ENCODE results near the gene ATP13A1. TPM values are rescaled to one million over a fixed set of nuclear protein-coding genes. Genes with fewer than 3 reads are reported as not detected.
A peak's percentile ranks its signal among the peaks of the same experiment; 100 is the strongest.

Gene ATP13A1
- total RNA-seq, 2 donors from 2014 or later = 46.0 to 77.4 TPM

DNA sequence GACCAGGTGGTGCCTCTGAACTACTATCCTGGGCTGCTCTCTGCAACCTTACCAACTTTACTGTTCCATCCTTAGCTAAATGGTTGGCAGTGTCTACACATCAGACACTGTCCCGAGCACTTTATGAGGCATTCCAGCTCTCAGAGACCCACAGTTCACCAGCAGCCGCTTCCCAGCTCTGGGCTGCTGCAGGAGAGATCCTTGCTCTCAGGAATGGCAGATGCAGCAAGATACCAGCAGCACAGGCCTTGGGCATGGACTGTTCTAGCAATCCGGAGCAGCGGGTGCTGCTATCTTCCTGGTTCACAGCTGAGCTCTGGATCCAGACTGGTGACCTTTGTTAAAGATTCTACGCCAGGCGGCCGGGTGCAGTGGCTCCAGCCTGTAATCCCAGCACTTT, 32.1 kb downstream of the ATP13A1 start:
- Histone ChIP-seq H3K9ac (ENCODE audit: low read depth in 2 of 2, low read length in 2 of 2) (no peak overlapping the region), H3K9me3 (no peaks in the 10 kb centered on the region), H3K4me1 (no peaks in the 10 kb centered on the region), H3K36me3 (no peaks in the 10 kb centered on the region), H3K27me3 (no peaks in the 10 kb centered on the region), H3K4me3 (no peak overlapping the region), H3K27ac (no peak overlapping the region)
- intact Hi-C loops (cut with DNase I) = no loop called here
- DNase-seq = no peak
- no peak for TF ChIP-seq CTCF (IDR thresholded peaks at IDR 0.05)

DNA sequence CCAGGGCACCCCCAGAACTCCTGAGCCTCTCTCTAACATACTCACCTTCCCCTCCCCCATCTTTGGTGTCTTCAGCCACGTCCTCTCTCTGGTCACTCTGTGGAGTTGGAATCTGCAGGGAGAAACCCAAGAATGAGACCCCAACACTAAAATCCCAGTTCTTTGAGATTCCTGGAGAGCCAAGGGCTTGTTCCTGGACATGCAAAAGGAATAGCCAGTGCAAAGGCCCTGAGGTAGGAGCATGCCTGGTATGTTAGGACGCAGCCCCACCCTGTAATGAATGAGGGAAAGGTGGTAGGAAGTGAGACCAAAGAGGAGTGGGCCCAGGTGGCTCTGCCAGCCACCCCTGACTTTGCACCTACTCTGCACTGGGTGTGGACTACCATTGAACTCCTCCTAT, 33.0 kb downstream of the ATP13A1 start:
- no peak for TF ChIP-seq CTCF (IDR thresholded peaks at IDR 0.05)
- intact Hi-C loops (cut with DNase I) = no loop called here
- Histone ChIP-seq H3K4me3 (no peak overlapping the region), H3K27ac (no peak overlapping the region), H3K9ac (ENCODE audit: low read depth in 2 of 2, low read length in 2 of 2) (no peak overlapping the region), H3K4me1 (no peaks in the 10 kb centered on the region), H3K9me3 (no peaks in the 10 kb centered on the region), H3K36me3 (no peaks in the 10 kb centered on the region), H3K27me3 (no peaks in the 10 kb centered on the region)
- no peak for DNase-seq

DNA sequence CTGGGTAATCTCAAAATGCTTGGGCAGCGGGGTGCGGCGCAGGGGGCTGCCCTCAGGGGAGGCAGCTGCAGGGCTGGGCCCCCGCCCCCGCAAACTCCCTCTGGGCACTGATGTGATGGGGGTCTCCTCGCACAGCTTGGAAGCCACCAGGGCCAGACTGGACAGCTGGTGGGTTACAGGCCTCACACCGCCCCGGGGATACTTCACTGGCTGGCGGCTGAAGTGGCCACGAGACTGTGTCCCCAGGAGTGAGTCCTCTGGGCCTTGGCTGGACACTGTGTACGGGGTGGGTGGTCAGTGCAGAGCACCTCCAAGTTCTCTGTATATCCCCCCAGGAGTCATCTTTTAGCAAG, 33.4 kb downstream of the ATP13A1 start:
- Histone ChIP-seq H3K4me1 (no peaks in the 10 kb centered on the region), H3K9me3 (no peaks in the 10 kb centered on the region), H3K36me3 (no peaks in the 10 kb centered on the region), H3K27ac (no peak overlapping the region), H3K27me3 (no peaks in the 10 kb centered on the region), H3K9ac (ENCODE audit: low read depth in 2 of 2, low read length in 2 of 2) (no peak overlapping the region), H3K4me3 (no peak overlapping the region)
- intact Hi-C loops (cut with DNase I) = no loop called here
- no peak for TF ChIP-seq CTCF (IDR thresholded peaks at IDR 0.05)
- no peak for DNase-seq

DNA sequence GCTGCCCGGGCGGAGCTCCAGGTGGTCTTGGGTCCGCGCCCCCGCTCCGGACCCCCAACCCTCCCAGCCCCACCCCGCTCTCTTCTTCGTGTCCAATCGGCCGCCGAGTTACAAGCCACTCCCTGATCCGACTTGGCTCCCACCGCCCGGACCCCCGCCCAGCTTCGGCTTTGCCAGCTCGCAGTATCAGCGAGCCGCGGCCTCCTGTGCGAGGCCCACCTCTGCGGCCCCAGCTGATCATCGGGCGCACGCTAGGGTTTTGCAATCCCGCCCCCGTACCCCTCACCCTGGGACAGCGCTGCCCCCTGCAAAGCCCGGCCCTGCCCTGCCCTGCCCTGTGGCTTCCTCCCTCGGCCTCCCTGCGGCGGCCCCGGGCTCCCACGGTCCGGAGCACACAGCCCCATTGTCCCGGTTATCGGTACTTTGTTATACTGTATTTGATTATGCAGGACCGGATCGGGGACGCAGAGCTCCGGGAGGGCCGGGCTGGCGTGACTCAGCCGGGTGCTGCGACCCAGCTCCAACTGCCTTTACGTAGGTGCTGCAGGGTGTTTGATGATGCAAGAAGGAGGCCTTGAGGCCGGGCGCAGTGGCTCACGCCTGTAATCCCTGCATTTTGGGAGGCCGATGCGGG, 34.9 kb downstream of the ATP13A1 start:
- TF ChIP-seq CTCF (IDR thresholded peaks at IDR 0.05) = no peak
- H3K9ac ChIP-seq (ENCODE audit: low read depth in 2 of 2, low read length in 2 of 2) = peak overlapping the region; percentile 58 to 69
- DNase-seq = peak; percentile 52
- no peaks in the 10 kb centered on the region for H3K4me1 ChIP-seq
- no peaks in the 10 kb centered on the region for H3K9me3 ChIP-seq
- H3K27me3 ChIP-seq = no peaks in the 10 kb centered on the region
- intact Hi-C loops (cut with DNase I) = no loop called here
- H3K27ac ChIP-seq = peak overlapping the region; percentile 65
- H3K4me3 ChIP-seq = peak overlapping the region; percentile 73
- H3K36me3 ChIP-seq = no peaks in the 10 kb centered on the region

DNA sequence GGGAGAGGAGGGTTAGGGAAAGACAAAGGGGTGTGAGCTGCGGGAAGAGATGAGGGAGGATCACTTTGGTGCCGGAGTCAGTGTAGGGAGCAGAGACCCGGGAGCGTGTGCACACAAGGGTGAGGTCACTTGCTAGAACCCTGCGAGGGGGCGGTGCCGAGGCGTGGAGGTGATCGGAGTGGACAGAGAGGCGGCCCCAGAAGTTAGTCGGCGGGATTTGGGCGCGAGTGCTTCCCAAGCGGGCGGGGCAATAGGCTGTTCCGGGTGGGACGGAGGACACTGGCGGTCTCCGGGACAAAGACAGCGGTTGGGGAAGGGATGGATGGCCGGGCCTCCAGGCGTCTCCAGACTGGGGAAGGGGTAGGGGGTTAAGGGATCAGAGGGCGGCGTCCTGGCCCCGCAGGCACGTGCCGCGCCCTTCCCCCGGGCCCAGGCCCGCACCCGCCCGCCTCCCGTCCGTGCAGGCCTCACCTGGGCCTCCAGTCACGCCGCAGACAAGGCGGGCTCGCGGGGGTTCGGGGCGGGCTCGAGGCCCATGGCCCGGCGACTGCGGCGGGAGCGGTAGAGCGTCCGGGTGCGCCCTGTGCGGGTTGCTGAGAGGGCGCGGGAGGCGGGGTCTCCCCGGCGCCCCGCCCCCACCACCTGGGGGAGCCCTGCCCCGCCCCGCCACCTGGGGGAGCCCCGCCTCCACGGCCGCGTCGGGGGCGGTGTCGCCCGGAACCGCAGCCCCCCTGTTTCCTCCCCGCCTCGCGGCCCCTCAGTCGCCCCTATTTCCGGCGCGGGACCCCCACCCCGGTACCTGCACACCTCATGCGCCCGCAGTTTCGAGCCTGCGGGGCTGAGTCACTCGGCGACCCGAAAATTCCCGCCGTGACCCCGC, 35.6 kb downstream of the ATP13A1 start, which contains the start of gene LPAR2:
LPAR2 (minus strand) TSS at position 600 of the 880 bp plus-strand sequence. CDS start 945 bp downstream, outside the sequence.
- H3K9me3 ChIP-seq = no peaks in the 10 kb centered on the region
- DNase-seq = peak; percentile 76
- H3K4me1 ChIP-seq = no peaks in the 10 kb centered on the region
- peak within 1 kb of the TSS; percentile 73 for H3K4me3 ChIP-seq
- H3K27me3 ChIP-seq = no peaks in the 10 kb centered on the region
- H3K36me3 ChIP-seq = no peaks in the 10 kb centered on the region
- no peak for TF ChIP-seq CTCF (IDR thresholded peaks at IDR 0.05)
- H3K27ac ChIP-seq = peak within 1 kb of the TSS; percentile 65
- intact Hi-C loops (cut with DNase I) = no loop called here
- H3K9ac ChIP-seq (ENCODE audit: low read depth in 2 of 2, low read length in 2 of 2) = peak within 1 kb of the TSS; percentile 69 to 78
